ENCODE results near the gene C10orf53. TPM values are rescaled to one million over a fixed set of nuclear protein-coding genes. Genes with fewer than 3 reads are reported as not detected.

C10orf53 gene
- total and polyA plus RNA-seq, 2 of the 4 experiments (the other 2 are of a cell fraction): not detected

- Histone ChIP-seq H3K9me1 (ENCODE audit: insufficient read depth, low read length) (no peaks in the 10 kb centered on the region), H3K4me3 (ENCODE audit: insufficient read depth, low read depth, low read length) (no peak overlapping the region), H3K27me3 (ENCODE audit: control insufficient read depth, insufficient read depth, low read length) (peaks cover 4% of the 10 kb centered on the region), H2BK120ac (ENCODE audit: low read depth, low read length) (no peak overlapping the region), H3K9ac (ENCODE audit: low read depth, low read length) (no peak overlapping the region), H3K18ac (ENCODE audit: low read depth, low read length) (no peak overlapping the region), H2AK5ac (ENCODE audit: low read depth, low read length) (no peak overlapping the region), H4K91ac (ENCODE audit: insufficient read depth, low read depth, low read length) (no peak overlapping the region), H3K14ac (replicated peaks; ENCODE audit: low read depth, low read length) (no peak overlapping the region), H3K4me1 (ENCODE audit: control insufficient read depth, insufficient read depth, low read length) (no peaks in the 10 kb centered on the region), H2BK5ac (ENCODE audit: low read depth, low read length, poor library complexity, severe bottlenecking) (no peak overlapping the region), H3K79me1 (ENCODE audit: low read depth in 1 of 2, low read length in 2 of 2) (no peaks in the 10 kb centered on the region), H2BK15ac (ENCODE audit: low read depth, low read length) (no peak overlapping the region), H4K8ac (ENCODE audit: low read depth in 2 of 2, low read length in 2 of 2) (no peak overlapping the region), H3K4ac (ENCODE audit: low read depth, low read length) (no peak overlapping the region), H2AFZ (replicated peaks; ENCODE audit: low read length, poor library complexity) (no peak overlapping the region), H3K36me3 (ENCODE audit: control insufficient read depth, insufficient read depth, low read length) (no peaks in the 10 kb centered on the region), H4K5ac (ENCODE audit: low read depth, low read length) (no peak overlapping the region), H3K27ac (ENCODE audit: insufficient read depth, low read length) (no peak overlapping the region), H3K4me2 (ENCODE audit: low read depth, low read length) (no peak overlapping the region), H2AK9ac (replicated peaks; ENCODE audit: low read depth, low read length, poor library complexity) (no peak overlapping the region), H3K9me3 (ENCODE audit: control insufficient read depth, insufficient read depth, low read length) (no peaks in the 10 kb centered on the region), H3K56ac (ENCODE audit: extremely low read depth, insufficient read depth, low read length) (no peak overlapping the region), H4K20me1 (ENCODE audit: insufficient read depth, low read length) (no peaks in the 10 kb centered on the region), H2BK20ac (ENCODE audit: low read depth, low read length) (no peak overlapping the region), H3K23ac (ENCODE audit: low read depth, low read length) (no peak overlapping the region)
- in situ Hi-C loops (cut with MboI; ENCODE audit: low sequenced_read_pairs): no loop called here
- dilution Hi-C loops (cut with HindIII; ENCODE audit: low sequenced_read_pairs, unreplicated experiment): no loop called here
- no peak for TF ChIP-seq MAZ (IDR thresholded peaks at IDR 0.05; ENCODE audit: borderline replicate concordance, low read depth, low read length)
- no peak for TF ChIP-seq BHLHE40 (IDR thresholded peaks at IDR 0.05; ENCODE audit: low read depth, low read length)
- no peak for TF ChIP-seq NFE2L2 (IDR thresholded peaks at IDR 0.05; ENCODE audit: low read depth, low read length)
- no peak for TF ChIP-seq ELK1 (IDR thresholded peaks at IDR 0.05; ENCODE audit: borderline replicate concordance, low read depth, low read length)
- TF ChIP-seq USF2 (IDR thresholded peaks at IDR 0.05; ENCODE audit: low read depth, low read length): no peak
- TF ChIP-seq MXI1 (IDR thresholded peaks at IDR 0.05; ENCODE audit: borderline replicate concordance, low read depth, low read length): no peak
- TF ChIP-seq RCOR1 (IDR thresholded peaks at IDR 0.05; ENCODE audit: insufficient replicate concordance, low read length): no peak
- no peak for TF ChIP-seq SMC3 (IDR thresholded peaks at IDR 0.05; ENCODE audit: low read depth, low read length)
- ATAC-seq (ENCODE audit: low read depth) (no peak), DNase-seq (no peak)
- POLR2A ChIA-PET (ENCODE audit: unreplicated experiment): no interaction called here
- no CpG with 5 or more reads among the region's 20 CpGs for WGBS, 2 experiments (ENCODE audit: extremely low coverage in 2 of 2, insufficient read length in 1 of 2)
- BruUV-seq (replicated peaks): no TSS peak
- intact Hi-C loops (cut with micrococcal nuclease): no loop called here
- CTCF ChIA-PET: no interaction called here
Observed at GRCh38 chr10:49746626-49747302, 67.3 kb downstream of the C10orf53 start.

Measured in IMR-90 (cell line).